H54 (cell line): ENCODE measurements around the gene PTPRA.
A peak's percentile ranks its signal among the peaks of the same experiment; 100 is the strongest.

Source experiments
- DNase-seq: peaks from one replicate; pipeline ENCODE4 v3.0.0; 2011; ENCODE audit warnings: low spot score, mixed read lengths; ENCODE audit not compliant: insufficient read length
- FAIRE-seq: peaks from 3 replicates; lab custom pipeline; 2011; peaks lifted over from hg19 to GRCh38; lab: Jason Lieb, UNC
- POLR2A ChIP-seq: IDR thresholded peaks from 2 replicates; pipeline ENCODE4 v1.6.1; 2011; ENCODE audit warnings: low read depth, mild to moderate bottlenecking, low read length

The PTPRA gene

GRCh38 chr20:3031524-3032147 is 158.4 kb downstream of the PTPRA start:
- FAIRE-seq (no peak), DNase-seq (no peak)
- no peak for TF ChIP-seq POLR2A

GRCh38 chr20:3032624-3033023 is 159.3 kb downstream of the PTPRA start:
- DNase-seq (no peak), FAIRE-seq (no peak)
- no peak for TF ChIP-seq POLR2A

GRCh38 chr20:3037654-3038053 is 164.4 kb downstream of the PTPRA start:
- FAIRE-seq (no peak), DNase-seq (no peak)
- no peak for TF ChIP-seq POLR2A

- FAIRE-seq (no peak), DNase-seq (no peak)
- TF ChIP-seq POLR2A = no peak
Measured at GRCh38 chr20:3038454-3038853, 165.2 kb downstream of the PTPRA start.

- FAIRE-seq = no peak
- no peak for TF ChIP-seq POLR2A
- no peak for DNase-seq
Measured at GRCh38 chr20:3039426-3039825, 166.1 kb downstream of the PTPRA start.

- TF ChIP-seq POLR2A = no peak
- no peak for DNase-seq
- no peak for FAIRE-seq
Measured at GRCh38 chr20:3040086-3040485, 166.8 kb downstream of the PTPRA start.

- DNase-seq (no peak), FAIRE-seq (no peak)
- TF ChIP-seq POLR2A = no peak
Measured at GRCh38 chr20:3041854-3042409, 168.7 kb downstream of the PTPRA start.

- no peak for TF ChIP-seq POLR2A
- no peak for FAIRE-seq
- no peak for DNase-seq
Measured at GRCh38 chr20:3042625-3043024, 169.3 kb downstream of the PTPRA start.

- no peak for TF ChIP-seq POLR2A
- FAIRE-seq = no peak
- no peak for DNase-seq
Measured at GRCh38 chr20:3043322-3043721, 170.0 kb downstream of the PTPRA start, which contains the start of gene GNRH2. Gene GNRH2 (plus strand): TSS chr20:3043622. CDS start chr20:3044415, 793 bp downstream.

GRCh38 chr20:3044336-3044965 is 171.2 kb downstream of the PTPRA start:
- no peak; the same call in 1 of the 2 replicates for TF ChIP-seq POLR2A
- FAIRE-seq = no peak
- no peak for DNase-seq

- FAIRE-seq (no peak), DNase-seq (peak; percentile 83)
- TF ChIP-seq POLR2A = peak; percentile 40; the same call in 1 of the 2 replicates
Measured at GRCh38 chr20:3045042-3045815, 171.9 kb downstream of the PTPRA start.

- DNase-seq = peak; percentile 94
- FAIRE-seq = no peak
- peak; percentile 64 for TF ChIP-seq POLR2A
Measured at GRCh38 chr20:3045816-3046676, 172.8 kb downstream of the PTPRA start, which contains the start of gene MRPS26. Gene MRPS26 (plus strand): TSS chr20:3046052. CDS start chr20:3046069, 17 bp downstream.
